Caco-2 (cell line): Measurements from ENCODE around the gene APC2. TPM values are rescaled to one million over a fixed set of nuclear protein-coding genes. Genes with fewer than 3 reads are reported as not detected.

Experiments
- BruUV-seq: library from RNA; stranded (reverse); fragments of 400-500 nt; replicated peaks from 2 replicates; lab custom pipeline; 2021; lab: Mats Ljungman, UMichigan
- CTCF ChIA-PET: fragments of 300-600 bp; sonication (Branson Sonifier 250); formaldehyde crosslinking; loops from one replicate; lab custom pipeline; 2022; ENCODE audit warnings: antibody characterized with exemption; lab: Charles Lee
- POLR2A ChIA-PET: fragments of 300-600 bp; sonication (Branson Sonifier 250); formaldehyde crosslinking; loops from one replicate; lab custom pipeline; 2022; ENCODE audit warnings: antibody characterized with exemption; lab: Charles Lee
- DNase-seq, 2 experiments: peaks; one replicate each; pipeline versions ENCODE4 v3.0.0 to v3.0.0-alpha.2; 2020 to 2022
- H3K27me3 ChIP-seq: replicated peaks from 2 replicates; pipeline ENCODE4 v1.6.0; 2011; ENCODE audit warnings: low read length; ENCODE audit not compliant: control insufficient read depth, insufficient read depth
- H3K36me3 ChIP-seq: 2 replicates; pipeline ENCODE4 v1.5.1; 2011; ENCODE audit warnings: low read length; ENCODE audit not compliant: control insufficient read depth, insufficient read depth
- H3K4me1 ChIP-seq: fragments of 250-450 bp; sonication (Bioruptor Pico); 2 replicates; pipeline ENCODE4 v1.5.1; 2020; ENCODE audit warnings: mild to moderate bottlenecking
- H3K4me3 ChIP-seq: 2 replicates; pipeline ENCODE4 v1.5.1; 2011; ENCODE audit warnings: low read depth, mild to moderate bottlenecking, control low read depth, low read length
- H3K9me3 ChIP-seq: fragments of 250-450 bp; sonication (Bioruptor Pico); 2 replicates; pipeline ENCODE4 v1.5.1; 2020; ENCODE audit warnings: mild to moderate bottlenecking, moderate library complexity
- H3K27ac Mint-ChIP-seq: one replicate; pipeline ENCODE4 v1.8.0; 2022; ENCODE audit warnings: mixed read lengths; ENCODE audit not compliant: unreplicated experiment
- H3K27me3 Mint-ChIP-seq: one replicate; pipeline ENCODE4 v1.8.0; 2022; ENCODE audit warnings: mixed read lengths; ENCODE audit not compliant: insufficient read depth, unreplicated experiment
- H3K36me3 Mint-ChIP-seq: one replicate; pipeline ENCODE4 v1.8.0; 2022; ENCODE audit warnings: mild to moderate bottlenecking, mixed read lengths; ENCODE audit not compliant: insufficient read depth, unreplicated experiment
- H3K4me1 Mint-ChIP-seq: one replicate; pipeline ENCODE4 v1.8.0; 2022; ENCODE audit warnings: low read depth, mixed read lengths; ENCODE audit not compliant: unreplicated experiment
- H3K4me3 Mint-ChIP-seq: one replicate; pipeline ENCODE4 v1.8.0; 2022; ENCODE audit warnings: mild to moderate bottlenecking, moderate library complexity, mixed read lengths; ENCODE audit not compliant: unreplicated experiment
- H3K9me3 Mint-ChIP-seq: one replicate; pipeline ENCODE4 v1.8.0; 2022; ENCODE audit warnings: mixed read lengths; ENCODE audit not compliant: unreplicated experiment
- intact Hi-C: fragments of 100-400 bp; cut with micrococcal nuclease; formaldehyde crosslinking; loops from one replicate; pipeline ENCODE4 v1.10.0; 2022; ENCODE audit not compliant: unreplicated experiment
- total RNA-seq: library from RNA; stranded (reverse); gene quantifications from 2 replicates; pipeline ENCODE4 v1.2.3, GENCODE V29; 2022
- TF ChIP-seq, protein P1 (sequence below), 2 experiments: fragments of 200-600 bp in 1 of 2; IDR thresholded peaks; 1 replicate in 1 of 2; 2 replicates in 1 of 2; pipeline versions ENCODE4 v1.5.1 to v1.8.0; 2011 to 2022; ENCODE audit warnings: antibody characterized with exemption in 1 of 2, control low read depth in 1 of 2, inconsistent platforms in 1 of 2, low read depth in 1 of 2, low read length in 1 of 2, mild to moderate bottlenecking in 1 of 2, moderate library complexity in 1 of 2; ENCODE audit not compliant: insufficient read depth in 1 of 2, severe bottlenecking in 1 of 2, unreplicated experiment in 1 of 2

APC2 gene
- total RNA-seq, 1 experiment from 2014 or later: 9.5 TPM

DNA sequence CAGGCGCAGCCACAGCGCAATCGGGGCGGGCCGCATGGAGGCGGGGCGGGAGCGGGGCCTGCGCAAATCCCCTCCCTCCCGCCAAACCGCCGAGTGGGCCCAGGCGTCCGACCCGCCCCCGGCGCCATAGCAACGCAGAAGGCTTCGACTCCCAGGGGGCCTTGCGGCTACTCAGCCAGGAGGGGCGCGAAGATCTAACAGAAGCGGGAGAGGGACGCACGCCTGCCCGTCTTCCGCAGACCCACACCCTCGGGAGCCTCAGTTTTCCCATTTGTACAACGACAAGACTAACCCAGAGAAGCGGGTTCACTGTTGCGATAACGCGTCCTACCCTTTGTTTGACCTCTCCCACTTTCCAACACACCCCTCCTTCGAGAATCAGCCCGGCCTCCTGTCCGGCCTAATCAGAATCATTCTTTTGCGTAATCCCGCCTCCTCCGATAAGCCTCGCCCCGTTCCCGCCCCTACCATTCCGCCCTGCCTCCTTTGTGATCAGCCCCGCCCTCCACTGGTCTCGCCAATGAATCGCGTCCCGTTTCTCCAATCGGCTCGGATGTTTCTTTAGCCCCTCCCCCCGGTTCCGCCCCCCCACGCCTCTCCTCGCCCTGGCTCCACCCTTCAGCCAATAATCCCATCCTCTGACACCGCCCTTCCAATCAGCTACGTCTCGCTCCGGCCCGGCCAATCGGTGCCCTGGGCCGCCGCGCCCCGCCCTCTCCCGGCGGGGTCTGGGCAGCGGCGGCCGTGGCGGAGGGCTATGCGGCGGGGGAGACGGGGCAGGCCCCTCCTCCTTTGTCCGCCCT, 40.6 kb downstream of the APC2 start, which contains the start of gene PCSK4:
Gene PCSK4, minus strand, starts transcription at position 40 of the 803 bp plus-strand sequence. Its CDS starts 4 bp downstream, at position 36.
- H3K4me3 Mint-ChIP-seq: peak within 1 kb of the TSS; percentile 89
- no peaks in the 10 kb centered on the region for H3K9me3 ChIP-seq
- peaks cover 13% of the 10 kb centered on the region for H3K36me3 Mint-ChIP-seq
- H3K4me1 Mint-ChIP-seq: peaks cover 21% of the 10 kb centered on the region
- POLR2A ChIA-PET: interaction anchor here (0.5 to 1.2 kb wide), 6 partner anchors 22 to 386 kb away, joined by 3 to 16 read pairs (median 5); partner anchors contain the start of genes ADAMTSL5 and CIRBP
- no peaks in the 10 kb centered on the region for H3K27me3 ChIP-seq
- peaks cover 37% of the 10 kb centered on the region for H3K4me1 ChIP-seq
- no peaks in the 10 kb centered on the region; the same call in 1 of the 2 replicates for H3K36me3 ChIP-seq
- peak within 1 kb of the TSS; percentile 97 for H3K4me3 ChIP-seq
- CTCF ChIA-PET: interaction anchor here (0.5 to 1.6 kb wide), 10 partner anchors 11 to 1460 kb away, joined by 3 to 8 read pairs (median 4); partner anchors contain the start of genes APC2, C19orf25 and MEX3D
- no peaks in the 10 kb centered on the region for H3K27me3 Mint-ChIP-seq
- no peaks in the 10 kb centered on the region for H3K9me3 Mint-ChIP-seq
- TF ChIP-seq, protein P1, sequence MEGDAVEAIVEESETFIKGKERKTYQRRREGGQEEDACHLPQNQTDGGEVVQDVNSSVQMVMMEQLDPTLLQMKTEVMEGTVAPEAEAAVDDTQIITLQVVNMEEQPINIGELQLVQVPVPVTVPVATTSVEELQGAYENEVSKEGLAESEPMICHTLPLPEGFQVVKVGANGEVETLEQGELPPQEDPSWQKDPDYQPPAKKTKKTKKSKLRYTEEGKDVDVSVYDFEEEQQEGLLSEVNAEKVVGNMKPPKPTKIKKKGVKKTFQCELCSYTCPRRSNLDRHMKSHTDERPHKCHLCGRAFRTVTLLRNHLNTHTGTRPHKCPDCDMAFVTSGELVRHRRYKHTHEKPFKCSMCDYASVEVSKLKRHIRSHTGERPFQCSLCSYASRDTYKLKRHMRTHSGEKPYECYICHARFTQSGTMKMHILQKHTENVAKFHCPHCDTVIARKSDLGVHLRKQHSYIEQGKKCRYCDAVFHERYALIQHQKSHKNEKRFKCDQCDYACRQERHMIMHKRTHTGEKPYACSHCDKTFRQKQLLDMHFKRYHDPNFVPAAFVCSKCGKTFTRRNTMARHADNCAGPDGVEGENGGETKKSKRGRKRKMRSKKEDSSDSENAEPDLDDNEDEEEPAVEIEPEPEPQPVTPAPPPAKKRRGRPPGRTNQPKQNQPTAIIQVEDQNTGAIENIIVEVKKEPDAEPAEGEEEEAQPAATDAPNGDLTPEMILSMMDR (IDR thresholded peaks at IDR 0.05; ENCODE audit: insufficient read depth in 1 of 2, low read depth in 1 of 2, low read length in 1 of 2, severe bottlenecking in 1 of 2, unreplicated experiment in 1 of 2): no peak
- BruUV-seq: no TSS peak
- peak within 1 kb of the TSS; percentile 88 for H3K27ac Mint-ChIP-seq
- intact Hi-C loops: loop anchor here (2.0 kb wide), 1 partner anchor 22 kb away; the partner anchor contains the start of gene ADAMTSL5
- DNase-seq: peak; percentile 97 to 99

DNA sequence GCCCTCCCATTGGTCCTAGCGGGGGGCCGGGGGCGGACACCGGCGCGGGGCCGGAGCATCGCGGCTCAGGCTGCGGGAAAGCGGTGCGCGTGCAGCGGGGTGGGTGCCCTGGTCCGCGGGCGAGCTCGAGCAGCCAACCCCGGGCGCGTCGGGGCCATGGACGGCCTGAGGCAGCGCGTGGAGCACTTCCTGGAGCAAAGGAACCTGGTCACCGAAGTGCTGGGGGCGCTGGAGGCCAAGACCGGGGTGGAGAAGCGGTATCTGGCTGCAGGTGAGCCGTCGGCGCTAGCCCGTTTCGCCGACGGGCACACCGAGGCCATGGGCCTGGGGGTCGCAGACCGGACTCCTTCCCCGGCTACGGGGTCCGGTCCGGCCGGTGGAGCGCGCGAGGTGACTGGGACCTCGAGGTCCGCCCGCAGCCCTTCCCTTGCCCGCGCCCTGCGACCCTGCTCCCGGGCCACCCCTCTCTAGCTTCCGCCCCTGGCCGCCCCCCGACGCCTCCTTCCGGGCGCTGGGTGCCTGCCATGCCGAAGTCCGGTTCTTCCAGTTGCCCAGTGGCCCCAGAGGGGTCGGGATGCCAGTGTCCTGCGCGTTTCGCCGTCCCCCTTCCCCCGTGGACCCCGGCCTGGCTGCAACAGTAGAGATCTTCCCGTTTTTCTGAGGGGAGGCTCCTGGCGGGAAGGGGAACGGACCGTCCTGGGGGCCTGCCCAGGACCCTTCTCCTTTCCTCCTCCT, 41.4 kb downstream of the APC2 start, which contains the start of gene REEP6:
Gene REEP6, plus strand, starts transcription at position 68 of the 735 bp plus-strand sequence. Its CDS starts 89 bp downstream, at position 157.
- Histone ChIP-seq H3K27me3 (no peaks in the 10 kb centered on the region), H3K4me1 (peaks cover 40% of the 10 kb centered on the region), H3K9me3 (no peaks in the 10 kb centered on the region), H3K36me3 (no peaks in the 10 kb centered on the region; the same call in 1 of the 2 replicates), H3K4me3 (peak within 1 kb of the TSS; percentile 97)
- intact Hi-C loops: loop anchor here (2.0 kb wide), 1 partner anchor 22 kb away; the partner anchor contains the start of gene ADAMTSL5
- TSS peak; percentile 37 for BruUV-seq
- TF ChIP-seq, protein P1 (IDR thresholded peaks at IDR 0.05; ENCODE audit: insufficient read depth in 1 of 2, low read depth in 1 of 2, low read length in 1 of 2, severe bottlenecking in 1 of 2, unreplicated experiment in 1 of 2): no peak
- H3K9me3 Mint-ChIP-seq: no peaks in the 10 kb centered on the region
- peak within 1 kb of the TSS; percentile 89 for H3K4me3 Mint-ChIP-seq
- ChIA-PET CTCF (interaction anchor here (0.5 to 1.6 kb wide), 8 partner anchors 10 to 1459 kb away, joined by 3 to 8 read pairs (median 4); partner anchors contain the start of gene MEX3D), POLR2A (interaction anchor here (0.6 to 1.2 kb wide), 4 partner anchors 22 to 385 kb away, joined by 4 to 16 read pairs (median 10); partner anchors contain the start of genes ADAMTSL5 and CIRBP)
- peak within 1 kb of the TSS; percentile 88 for H3K27ac Mint-ChIP-seq
- peaks cover 21% of the 10 kb centered on the region for H3K4me1 Mint-ChIP-seq
- no peaks in the 10 kb centered on the region for H3K27me3 Mint-ChIP-seq
- DNase-seq: no peak
- H3K36me3 Mint-ChIP-seq: peaks cover 13% of the 10 kb centered on the region
